GM12801 (cell line): ENCODE results near the gene TCFL5.

Source experiments
- TF ChIP-seq, protein P1 (sequence below): IDR thresholded peaks from one replicate; pipeline ENCODE4 v1.5.1; 2011; ENCODE audit warnings: control low read depth; ENCODE audit not compliant: insufficient read length; ENCODE audit errors: extremely low read depth

TCFL5 gene

DNA sequence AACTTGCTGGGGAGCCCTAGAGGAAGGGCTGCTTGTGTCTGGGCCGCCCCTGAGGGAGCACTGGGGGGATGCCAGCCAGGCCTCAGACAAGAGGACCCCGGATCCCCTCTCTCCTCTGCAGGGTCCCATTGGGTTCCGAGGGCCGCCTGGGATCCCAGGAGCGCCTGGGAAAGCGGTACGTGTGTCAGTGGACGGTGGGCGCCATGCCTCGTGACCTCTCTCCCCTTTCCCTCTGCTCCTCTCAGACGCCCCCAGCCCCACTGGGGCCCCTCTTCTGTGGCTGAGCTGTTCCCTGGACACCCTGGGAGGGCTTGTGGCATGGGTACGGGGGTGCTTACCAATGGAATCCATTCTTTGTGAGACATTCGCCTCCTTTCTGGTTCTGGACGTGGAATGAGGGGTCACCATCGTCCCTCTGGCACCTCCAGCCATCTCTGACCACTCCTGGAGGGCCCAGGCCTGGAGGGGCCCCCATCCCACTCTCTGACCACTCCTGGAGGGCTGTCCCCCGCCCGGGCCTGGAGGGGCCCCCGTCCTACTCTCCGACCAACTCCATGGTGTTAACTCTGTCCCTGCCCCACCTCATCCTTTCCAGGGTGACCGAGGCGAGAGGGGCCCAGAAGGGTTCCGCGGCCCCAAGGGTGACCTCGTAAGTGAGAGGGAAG is 34.8 kb downstream of the TCFL5 start:
- TF ChIP-seq, protein P1, sequence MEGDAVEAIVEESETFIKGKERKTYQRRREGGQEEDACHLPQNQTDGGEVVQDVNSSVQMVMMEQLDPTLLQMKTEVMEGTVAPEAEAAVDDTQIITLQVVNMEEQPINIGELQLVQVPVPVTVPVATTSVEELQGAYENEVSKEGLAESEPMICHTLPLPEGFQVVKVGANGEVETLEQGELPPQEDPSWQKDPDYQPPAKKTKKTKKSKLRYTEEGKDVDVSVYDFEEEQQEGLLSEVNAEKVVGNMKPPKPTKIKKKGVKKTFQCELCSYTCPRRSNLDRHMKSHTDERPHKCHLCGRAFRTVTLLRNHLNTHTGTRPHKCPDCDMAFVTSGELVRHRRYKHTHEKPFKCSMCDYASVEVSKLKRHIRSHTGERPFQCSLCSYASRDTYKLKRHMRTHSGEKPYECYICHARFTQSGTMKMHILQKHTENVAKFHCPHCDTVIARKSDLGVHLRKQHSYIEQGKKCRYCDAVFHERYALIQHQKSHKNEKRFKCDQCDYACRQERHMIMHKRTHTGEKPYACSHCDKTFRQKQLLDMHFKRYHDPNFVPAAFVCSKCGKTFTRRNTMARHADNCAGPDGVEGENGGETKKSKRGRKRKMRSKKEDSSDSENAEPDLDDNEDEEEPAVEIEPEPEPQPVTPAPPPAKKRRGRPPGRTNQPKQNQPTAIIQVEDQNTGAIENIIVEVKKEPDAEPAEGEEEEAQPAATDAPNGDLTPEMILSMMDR, result no peak

DNA sequence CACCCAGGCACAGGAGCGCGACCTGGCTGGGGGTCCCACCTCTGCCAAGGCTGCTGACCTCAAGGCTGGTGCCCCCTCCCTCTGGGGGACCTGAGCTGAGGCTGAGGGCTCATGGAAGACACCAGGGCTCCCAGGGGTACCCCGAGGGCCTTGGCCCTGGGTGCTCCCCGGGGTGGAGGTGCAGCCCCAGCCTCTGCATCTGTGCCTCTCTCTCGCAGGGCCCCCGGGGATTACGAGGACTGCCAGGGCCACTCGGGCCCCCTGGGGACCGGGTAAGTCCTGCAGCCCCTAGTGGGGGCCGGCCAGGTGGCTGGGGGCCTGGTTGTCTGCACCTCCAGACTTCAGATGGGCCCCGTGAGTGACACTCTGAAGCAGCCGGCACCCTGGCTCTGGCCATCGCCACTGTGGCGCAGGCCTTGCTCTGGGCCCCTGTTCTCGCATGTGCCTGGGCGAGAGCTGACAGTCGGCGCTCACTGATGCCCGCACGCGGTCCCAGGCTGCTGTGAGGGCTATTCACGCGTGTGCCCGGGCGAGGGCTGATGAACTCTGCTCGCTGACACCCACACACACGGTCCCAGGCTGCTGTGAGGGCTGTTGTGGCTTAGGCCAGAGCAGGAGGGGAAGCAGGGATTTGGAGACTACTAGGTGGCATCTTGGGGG is 35.5 kb downstream of the TCFL5 start:
- TF ChIP-seq, protein P1, result no peak

DNA sequence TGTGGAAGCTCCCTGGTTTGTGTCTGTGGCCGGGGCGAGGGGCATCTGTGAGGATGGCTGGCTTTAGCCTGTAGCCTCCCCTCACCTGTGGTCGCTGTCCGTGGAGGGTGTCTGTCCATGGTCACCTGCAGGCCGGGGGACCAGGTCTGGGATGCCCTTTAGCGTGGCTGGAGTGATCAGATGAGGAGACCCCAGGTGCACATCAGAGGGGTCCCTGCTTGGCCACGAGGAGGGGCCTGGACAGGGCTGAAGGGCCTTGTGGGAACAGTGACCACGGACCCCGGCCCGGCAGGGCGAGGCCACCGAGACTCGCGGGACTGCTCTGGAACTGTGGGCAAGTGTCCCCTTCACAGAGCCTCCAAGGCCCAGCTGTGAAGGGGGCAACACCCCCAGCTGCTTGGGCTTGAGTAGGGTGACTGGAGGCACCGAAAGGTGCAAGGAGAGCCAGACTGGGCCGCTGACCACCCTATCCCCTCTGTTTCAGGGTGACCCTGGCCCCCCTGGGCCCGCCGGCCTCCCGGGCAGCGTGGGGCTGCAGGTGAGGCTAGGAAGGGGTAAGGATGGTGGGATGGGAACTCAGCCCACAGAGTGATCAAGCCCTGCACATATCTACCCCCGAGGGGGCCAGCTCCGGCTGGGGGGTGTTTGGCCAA is 36.2 kb downstream of the TCFL5 start:
- TF ChIP-seq, protein P1, result no peak

- TF ChIP-seq, protein P1, result no peak
Measured at GRCh38 chr20:62824476-62825332, 36.9 kb downstream of the TCFL5 start.

- TF ChIP-seq, protein P1, result no peak
Measured at GRCh38 chr20:62823688-62824475, 37.7 kb downstream of the TCFL5 start.

- TF ChIP-seq, protein P1, result no peak
Measured at GRCh38 chr20:62822788-62823651, 38.6 kb downstream of the TCFL5 start.
